Panc1 (cell line): ENCODE data around the gene CEP170B.
"Not testable (repeated sequence)": the region's sequence is repeated elsewhere in the genome, so short reads cannot be mapped to it uniquely, and the experiment has no call there.

Source experiments
- CTCF ChIP-seq: fragments of 450-650 bp; IDR thresholded peaks from 2 replicates; pipeline ENCODE4 v1.5.1; 2017; ENCODE audit warnings: mild to moderate bottlenecking
- SIN3A ChIP-seq: IDR thresholded peaks from 2 replicates; pipeline ENCODE4 v1.6.1; 2012; ENCODE audit warnings: low read depth, mild to moderate bottlenecking, low read length, moderate library complexity, borderline replicate concordance; ENCODE audit not compliant: insufficient read depth

DNA sequence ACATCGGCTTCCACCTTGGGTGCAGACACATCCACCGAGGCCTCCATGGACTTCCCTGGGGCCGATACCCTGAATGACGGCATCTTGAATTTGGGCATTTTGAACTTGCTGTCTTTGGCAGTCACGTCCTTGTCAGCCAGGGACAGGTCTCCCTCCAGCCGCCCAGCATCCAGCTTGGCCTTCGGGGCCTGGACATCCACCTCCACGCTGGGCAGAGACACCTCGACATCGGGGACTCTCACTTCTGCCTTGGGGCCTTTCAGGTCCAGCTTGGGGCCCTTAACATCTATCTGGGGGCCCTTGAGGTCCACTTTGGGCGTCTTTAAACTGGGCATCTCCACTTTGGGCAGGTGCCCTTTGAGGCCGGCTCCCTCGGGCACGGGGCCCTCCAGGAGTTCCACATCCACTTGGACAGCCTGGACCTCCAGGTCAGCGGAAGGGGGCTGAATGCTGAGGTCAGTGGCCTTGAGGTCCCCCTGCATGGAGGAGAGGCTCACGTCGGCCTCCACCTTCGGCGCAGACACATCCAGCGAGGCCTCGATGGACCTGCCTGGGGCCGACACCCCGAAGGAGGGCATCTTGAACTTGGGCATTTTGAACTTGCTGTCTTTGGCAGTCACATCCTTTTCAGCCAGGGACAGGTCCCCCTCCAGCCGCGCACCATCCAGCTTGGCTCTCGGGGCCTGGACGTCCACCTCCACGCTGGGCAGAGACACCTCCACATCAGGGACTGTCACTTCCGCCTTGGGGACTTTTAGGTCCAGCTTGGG is 79.6 kb downstream of the CEP170B start:
- not testable (repeated sequence) for TF ChIP-seq CTCF, SIN3A
